GM12892 (cell line): ENCODE results near the gene ANXA10.

Source experiments
- POLR2A ChIP-seq: IDR thresholded peaks from 2 replicates; pipeline ENCODE4 v1.6.1; 2011; ENCODE audit warnings: low read depth, low read length, control low read depth
- POLR2AphosphoS5 ChIP-seq: IDR thresholded peaks from 2 replicates; pipeline ENCODE4 v1.6.1; 2011; ENCODE audit warnings: low read depth, low read length, control low read depth

DNA sequence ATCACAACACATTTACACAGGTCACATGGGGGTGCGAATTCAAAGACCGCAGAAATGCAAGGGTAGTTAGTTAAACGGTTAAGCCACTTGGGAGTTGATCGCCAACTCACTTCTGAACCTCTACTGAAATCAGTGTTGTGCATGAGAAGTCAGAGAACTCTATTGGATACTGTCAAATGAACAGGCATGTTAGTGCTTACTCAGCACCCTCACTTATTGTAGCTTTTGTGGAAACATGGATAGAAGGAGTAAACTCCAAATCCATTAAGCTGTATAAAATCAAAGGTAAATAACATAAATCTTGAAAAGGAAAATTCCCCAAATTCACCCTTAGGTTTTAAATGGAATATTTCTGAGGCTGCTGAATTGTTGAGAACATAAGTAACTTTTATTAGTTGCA, 17.5 kb upstream of the ANXA10 start:
- TF ChIP-seq POLR2A, result no peak
- TF ChIP-seq POLR2AphosphoS5, result no peak
